ENCODE results near the gene PTCH2. TPM values are rescaled to one million over a fixed set of nuclear protein-coding genes. Genes with fewer than 3 reads are reported as not detected.

Gene PTCH2
- total RNA-seq, 6 experiments from 2014 or later: 0.37 to 0.81 (median 0.61) TPM

DNA sequence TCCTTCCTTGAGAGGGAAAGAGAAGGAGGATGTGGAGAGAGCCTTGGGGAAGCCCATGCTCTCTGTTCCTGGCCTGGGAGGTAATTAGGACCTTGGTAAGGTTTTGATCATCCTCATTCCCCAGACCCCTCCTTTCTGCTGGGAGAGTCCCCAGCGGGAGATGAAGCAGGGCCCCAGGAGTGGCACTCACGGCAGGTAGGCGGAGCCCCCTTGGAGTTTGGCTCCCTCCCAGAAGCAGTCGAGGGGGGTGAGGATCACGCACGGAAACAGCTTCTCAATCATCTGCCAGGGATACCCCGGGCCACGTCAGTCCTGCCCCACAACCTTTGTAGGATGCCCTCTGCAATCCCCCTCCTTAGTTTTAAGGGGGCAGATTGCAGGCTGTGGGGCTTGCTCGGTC is 11.5 kb downstream of the PTCH2 start:
- peaks cover 5% of the 10 kb centered on the region; the same call in 1 of the 2 replicates for H3K9me3 Mint-ChIP-seq
- peaks cover 2% of the 10 kb centered on the region for H3K27me3 Mint-ChIP-seq (ENCODE audit: insufficient read depth)
- no peak for DNase-seq
- TF ChIP-seq, protein P1, sequence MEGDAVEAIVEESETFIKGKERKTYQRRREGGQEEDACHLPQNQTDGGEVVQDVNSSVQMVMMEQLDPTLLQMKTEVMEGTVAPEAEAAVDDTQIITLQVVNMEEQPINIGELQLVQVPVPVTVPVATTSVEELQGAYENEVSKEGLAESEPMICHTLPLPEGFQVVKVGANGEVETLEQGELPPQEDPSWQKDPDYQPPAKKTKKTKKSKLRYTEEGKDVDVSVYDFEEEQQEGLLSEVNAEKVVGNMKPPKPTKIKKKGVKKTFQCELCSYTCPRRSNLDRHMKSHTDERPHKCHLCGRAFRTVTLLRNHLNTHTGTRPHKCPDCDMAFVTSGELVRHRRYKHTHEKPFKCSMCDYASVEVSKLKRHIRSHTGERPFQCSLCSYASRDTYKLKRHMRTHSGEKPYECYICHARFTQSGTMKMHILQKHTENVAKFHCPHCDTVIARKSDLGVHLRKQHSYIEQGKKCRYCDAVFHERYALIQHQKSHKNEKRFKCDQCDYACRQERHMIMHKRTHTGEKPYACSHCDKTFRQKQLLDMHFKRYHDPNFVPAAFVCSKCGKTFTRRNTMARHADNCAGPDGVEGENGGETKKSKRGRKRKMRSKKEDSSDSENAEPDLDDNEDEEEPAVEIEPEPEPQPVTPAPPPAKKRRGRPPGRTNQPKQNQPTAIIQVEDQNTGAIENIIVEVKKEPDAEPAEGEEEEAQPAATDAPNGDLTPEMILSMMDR (IDR thresholded peaks at IDR 0.05): no peak
- H3K4me3 Mint-ChIP-seq: no peak overlapping the region
- 0 out of 2 replicates have a peak, but pooled peaks cover 6% of the 10 kb centered on the region for H3K4me1 Mint-ChIP-seq (ENCODE audit: low read depth)
- H3K27ac Mint-ChIP-seq: no peak overlapping the region
- no peaks in the 10 kb centered on the region for H3K36me3 Mint-ChIP-seq (ENCODE audit: low read depth)

- TF ChIP-seq, protein P1 (IDR thresholded peaks at IDR 0.05): no peak
- Mint-ChIP-seq H3K4me1 (ENCODE audit: low read depth) (0 out of 2 replicates have a peak, but pooled peaks cover 2% of the 10 kb centered on the region), H3K36me3 (ENCODE audit: low read depth) (no peaks in the 10 kb centered on the region), H3K9me3 (peaks cover 5% of the 10 kb centered on the region; the same call in 1 of the 2 replicates), H3K4me3 (no peak overlapping the region), H3K27ac (no peak overlapping the region), H3K27me3 (ENCODE audit: insufficient read depth) (peaks cover 2% of the 10 kb centered on the region)
- DNase-seq: no peak
These were observed 12.2 kb downstream of the PTCH2 start for GRCh38 chr1:44830900-44831304.

DNA sequence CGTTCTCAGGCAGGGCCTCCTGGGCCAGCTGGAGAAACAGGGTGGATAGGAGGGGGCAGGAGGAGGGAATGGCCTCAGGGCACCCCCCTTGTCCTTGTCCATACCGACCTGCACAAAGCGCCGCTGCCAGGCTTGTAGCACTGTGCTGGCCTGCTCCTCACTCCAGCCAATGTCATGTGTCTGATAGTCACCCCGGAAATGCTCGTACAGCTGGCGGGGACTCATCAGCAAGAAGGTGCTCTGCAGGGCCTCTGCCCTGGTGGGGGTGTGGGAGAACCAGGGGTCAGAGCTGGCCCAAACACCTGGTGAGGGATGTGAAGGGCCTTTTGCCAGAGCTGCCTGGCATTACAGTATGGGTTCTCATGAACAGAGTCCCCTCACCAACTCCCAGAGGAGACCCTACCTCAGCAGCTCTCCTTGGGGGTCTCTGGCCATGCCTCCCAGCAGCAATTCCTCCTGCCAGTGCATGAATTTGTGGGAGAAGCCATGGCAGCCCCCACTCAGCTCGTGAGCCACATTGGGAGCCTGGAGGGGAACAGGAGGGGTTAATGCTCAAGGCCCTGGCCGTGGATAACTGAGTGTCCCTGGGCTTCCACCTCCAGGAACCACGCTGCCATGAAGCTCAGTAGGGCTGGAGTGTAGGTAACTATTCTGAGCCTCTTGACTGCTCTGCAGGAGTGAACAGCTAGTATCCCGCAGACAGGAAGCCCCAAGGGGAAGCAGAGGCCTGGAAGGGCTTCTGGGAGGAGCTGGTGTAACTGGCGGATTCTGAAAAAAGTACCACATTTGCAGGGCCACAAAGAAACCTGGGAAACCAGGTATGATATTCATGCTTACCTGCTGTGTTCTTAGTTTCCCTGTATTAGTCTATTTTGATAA is 13.3 kb downstream of the PTCH2 start:
- Mint-ChIP-seq H3K36me3 (ENCODE audit: low read depth) (no peaks in the 10 kb centered on the region), H3K4me1 (ENCODE audit: low read depth) (no peaks in the 10 kb centered on the region), H3K27ac (no peak overlapping the region), H3K27me3 (ENCODE audit: insufficient read depth) (peaks cover 2% of the 10 kb centered on the region), H3K9me3 (peaks cover 5% of the 10 kb centered on the region; the same call in 1 of the 2 replicates), H3K4me3 (no peak overlapping the region)
- TF ChIP-seq, protein P1 (IDR thresholded peaks at IDR 0.05): no peak
- no peak for DNase-seq

DNA sequence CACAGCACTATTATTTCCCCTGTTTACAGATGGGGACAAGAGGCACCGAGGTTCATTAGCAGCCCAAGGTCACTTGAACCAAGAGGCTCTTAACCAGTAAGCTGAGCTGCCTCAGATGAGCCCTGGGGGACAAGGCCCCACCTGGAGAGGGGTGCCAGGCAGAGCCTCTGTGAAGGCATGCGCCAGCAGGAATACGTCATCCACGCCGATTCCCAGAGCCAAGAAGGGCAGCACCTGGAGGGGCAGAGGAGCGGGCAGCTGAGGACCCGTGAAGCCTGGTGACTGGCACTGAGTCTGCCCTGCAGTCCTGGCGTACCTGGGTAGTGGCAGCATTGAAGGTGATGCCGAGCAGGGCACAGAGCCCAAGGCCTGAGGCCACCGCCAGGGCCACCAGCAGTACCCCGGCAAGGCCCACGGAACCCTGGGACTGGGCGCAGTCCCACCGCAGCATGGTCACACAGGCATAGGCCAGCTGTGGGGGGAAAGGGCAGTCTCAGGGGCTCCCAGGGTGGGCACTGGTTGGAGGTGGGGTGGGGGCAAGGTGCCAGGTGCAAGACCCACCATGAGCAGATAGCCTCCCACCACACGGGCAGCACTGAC is 14.1 kb downstream of the PTCH2 start:
- no peak overlapping the region for H3K27ac Mint-ChIP-seq
- no peaks in the 10 kb centered on the region for H3K36me3 Mint-ChIP-seq (ENCODE audit: low read depth)
- no peaks in the 10 kb centered on the region for H3K4me1 Mint-ChIP-seq (ENCODE audit: low read depth)
- no peak for DNase-seq
- TF ChIP-seq, protein P1 (IDR thresholded peaks at IDR 0.05): no peak
- H3K9me3 Mint-ChIP-seq: peaks cover 5% of the 10 kb centered on the region; the same call in 1 of the 2 replicates
- H3K27me3 Mint-ChIP-seq (ENCODE audit: insufficient read depth): peaks cover 2% of the 10 kb centered on the region
- no peak overlapping the region for H3K4me3 Mint-ChIP-seq

DNA sequence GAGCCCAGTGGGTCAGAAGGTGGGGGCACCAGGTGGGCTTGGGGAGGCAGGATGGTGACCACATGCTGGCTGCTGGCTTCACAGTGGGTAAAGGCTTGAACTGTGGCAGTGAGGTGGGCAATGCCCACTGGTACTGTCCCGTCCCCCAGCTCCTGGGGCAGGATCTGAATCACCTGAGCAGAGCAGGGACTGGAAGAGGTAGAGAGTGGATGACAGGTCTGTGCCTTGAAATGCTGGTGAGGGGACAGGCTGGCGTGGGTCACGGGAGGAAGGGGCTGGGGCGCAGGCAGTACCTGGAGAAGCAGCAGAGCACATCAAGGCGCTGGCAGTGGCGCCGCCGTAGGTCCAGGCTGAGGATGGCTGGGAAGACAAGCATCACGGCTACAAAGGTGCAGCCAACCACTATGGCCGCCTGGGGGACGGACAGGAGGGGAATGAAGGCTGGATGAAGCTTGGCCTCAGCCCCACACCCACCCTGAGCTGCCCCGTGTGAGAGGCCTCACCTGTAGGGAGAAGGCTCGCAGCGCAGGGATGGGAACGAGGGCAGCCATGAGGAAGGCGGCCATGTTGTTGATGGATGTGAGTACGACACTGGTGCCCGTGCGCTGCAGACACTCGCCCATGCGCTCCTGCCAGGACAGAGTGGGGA is 14.9 kb downstream of the PTCH2 start:
- Mint-ChIP-seq H3K4me1 (ENCODE audit: low read depth) (no peaks in the 10 kb centered on the region), H3K4me3 (no peak overlapping the region), H3K27me3 (ENCODE audit: insufficient read depth) (peaks cover 2% of the 10 kb centered on the region), H3K36me3 (ENCODE audit: low read depth) (no peaks in the 10 kb centered on the region), H3K9me3 (peaks cover 5% of the 10 kb centered on the region; the same call in 1 of the 2 replicates), H3K27ac (no peak overlapping the region)
- TF ChIP-seq, protein P1 (IDR thresholded peaks at IDR 0.05): no peak
- DNase-seq: no peak
